GM19397 (cell line): Measurements from ENCODE around the gene EHD4.

Experiments used
- ATAC-seq: cut with Tn5 transposase; IDR thresholded peaks from one replicate; pipeline ENCODE4 v1.9.1; 2021; ENCODE audit warnings: mild to moderate bottlenecking, moderate library complexity; ENCODE audit not compliant: unreplicated experiment

Gene EHD4

GRCh38 chr15:41939986-41940385 is 32.4 kb downstream of the EHD4 start:
- no peak for ATAC-seq

- no peak for ATAC-seq
These were observed 34.8 kb downstream of the EHD4 start for GRCh38 chr15:41937568-41937923.

GRCh38 chr15:41936649-41937567 is 35.4 kb downstream of the EHD4 start:
- ATAC-seq: no peak

GRCh38 chr15:41936155-41936554 is 36.2 kb downstream of the EHD4 start:
- no peak for ATAC-seq

- ATAC-seq: peak; percentile 43
These were observed 36.8 kb downstream of the EHD4 start for GRCh38 chr15:41935566-41936020.

- peak; percentile 38 for ATAC-seq
These were observed 37.5 kb downstream of the EHD4 start for GRCh38 chr15:41934843-41935242.

- no peak for ATAC-seq
These were observed 38.6 kb downstream of the EHD4 start for GRCh38 chr15:41933771-41934170.

- ATAC-seq: no peak
These were observed 39.0 kb downstream of the EHD4 start for GRCh38 chr15:41933326-41933725.

- no peak for ATAC-seq
These were observed 39.7 kb downstream of the EHD4 start for GRCh38 chr15:41932511-41933289.

- ATAC-seq: no peak
These were observed 40.3 kb downstream of the EHD4 start for GRCh38 chr15:41932101-41932500.

- ATAC-seq: no peak
These were observed 41.5 kb downstream of the EHD4 start for GRCh38 chr15:41930867-41931222.

GRCh38 chr15:41930221-41930866 is 42.0 kb downstream of the EHD4 start:
- no peak for ATAC-seq

GRCh38 chr15:41928637-41929620 is 43.4 kb downstream of the EHD4 start:
- ATAC-seq: peak; percentile 56

- no peak for ATAC-seq
These were observed 44.3 kb downstream of the EHD4 start for GRCh38 chr15:41928100-41928499.

GRCh38 chr15:41927536-41927935 is 44.8 kb downstream of the EHD4 start:
- ATAC-seq: no peak

- no peak for ATAC-seq
These were observed 45.9 kb downstream of the EHD4 start for GRCh38 chr15:41926185-41927056.

- no peak for ATAC-seq
These were observed 47.2 kb downstream of the EHD4 start for GRCh38 chr15:41925086-41925608.

GRCh38 chr15:41923401-41923997 is 48.9 kb downstream of the EHD4 start:
- no peak for ATAC-seq

GRCh38 chr15:41922353-41922752 is 50.0 kb downstream of the EHD4 start:
- ATAC-seq: no peak
